HepG2 (cell line): ENCODE data around the gene ISOC2. TPM values are rescaled to one million over a fixed set of nuclear protein-coding genes. Genes with fewer than 3 reads are reported as not detected.

Source experiments
- ELF1 ChIP-seq: sonication (generic); formaldehyde crosslinking; IDR thresholded peaks from 2 replicates; pipeline ENCODE4 v1.4.0; 2020; ENCODE audit warnings: missing genetic modification reagents
- FOXO1 ChIP-seq: sonication (generic); formaldehyde crosslinking; IDR thresholded peaks from 2 replicates; pipeline ENCODE4 v1.4.0; 2020; ENCODE audit warnings: missing genetic modification reagents
- IRX3 ChIP-seq: sonication (generic); formaldehyde crosslinking; IDR thresholded peaks from 2 replicates; pipeline ENCODE4 v1.8.1; 2023; ENCODE audit warnings: mild to moderate bottlenecking, low read depth, missing genetic modification reagents, borderline replicate concordance
- MBD4 ChIP-seq: IDR thresholded peaks from 2 replicates; pipeline ENCODE4 v1.6.1; 2012; ENCODE audit warnings: low read length, inconsistent platforms, borderline replicate concordance
- NBN ChIP-seq: fragments of 450-650 bp; conservative IDR thresholded peaks from 2 replicates; pipeline ENCODE4 v1.6.1; 2017
- NFKB2 ChIP-seq: sonication (generic); formaldehyde crosslinking; IDR thresholded peaks from 2 replicates; pipeline ENCODE4 v1.4.0; 2020; ENCODE audit warnings: missing genetic modification reagents, borderline replicate concordance
- NR2F2 ChIP-seq: IDR thresholded peaks from 2 replicates; pipeline ENCODE4 v1.6.1; 2012; ENCODE audit warnings: low read depth, inconsistent platforms, borderline replicate concordance
- RCOR2 ChIP-seq: IDR thresholded peaks from 2 replicates; pipeline ENCODE4 v1.6.1; 2016; ENCODE audit warnings: missing biosample characterization, missing genetic modification reagents
- RFX1 ChIP-seq: fragments of 450-650 bp; IDR thresholded peaks from 2 replicates; pipeline ENCODE4 v1.6.1; 2017
- XRCC5 ChIP-seq: fragments of 200-400 bp; formaldehyde crosslinking; optimal IDR thresholded peaks from 2 replicates; pipeline ENCODE3; 2017; ENCODE audit warnings: mild to moderate bottlenecking, low read length
- ZNF788 ChIP-seq: sonication (generic); formaldehyde crosslinking; IDR thresholded peaks from 2 replicates; pipeline ENCODE4 v1.5.0; 2020; ENCODE audit warnings: mild to moderate bottlenecking, missing genetic modification reagents, borderline replicate concordance
- ZNF891 ChIP-seq: sonication (generic); formaldehyde crosslinking; IDR thresholded peaks from 2 replicates; pipeline ENCODE4 v1.5.0; 2020; ENCODE audit warnings: mild to moderate bottlenecking, missing genetic modification reagents
- ZSCAN9 ChIP-seq: IDR thresholded peaks from 2 replicates; pipeline ENCODE4 v1.6.1; 2016; ENCODE audit warnings: borderline replicate concordance
- polyA plus RNA-seq, 8 experiments: library from polyadenylated mRNA; depleted of rRNA in 3 of 8; stranded (reverse) in 7 of 8; unstranded in 1 of 8; fragments of >200 nt; fragmentation: Illumina TruSeq in 4 of 8; extraction: Trizol in 4 of 8; gene quantifications; 2 replicates each; pipeline versions ENCODE4 v1.2.1 to v1.2.3, GENCODE V29; 2011 to 2016; ENCODE audit warnings: low read depth in 4 of 8, missing spikeins in 1 of 8, mixed read lengths in 1 of 8; ENCODE audit not compliant: insufficient read depth in 1 of 8
- total RNA-seq, 5 experiments: library from RNA; depleted of rRNA; stranded (reverse); fragments of >200 nt; fragmentation: Illumina TruSeq; extraction: Trizol; gene quantifications; 2 replicates each; pipeline ENCODE4 v1.2.3, GENCODE V29; 2016; ENCODE audit warnings: low read depth in 1 of 5
- TF ChIP-seq, protein P1 (sequence below): sonication (generic); formaldehyde crosslinking; IDR thresholded peaks from 2 replicates; pipeline ENCODE4 v1.9.0; 2021; ENCODE audit warnings: mild to moderate bottlenecking, missing genetic modification reagents
- TF ChIP-seq, protein P2 (sequence below): sonication (generic); formaldehyde crosslinking; IDR thresholded peaks from 2 replicates; pipeline ENCODE4 v1.4.0; 2020; ENCODE audit warnings: missing genetic modification reagents
- TF ChIP-seq, protein P3 (sequence below): sonication (generic); formaldehyde crosslinking; IDR thresholded peaks from 2 replicates; pipeline ENCODE4 v1.5.0; 2020; ENCODE audit warnings: mild to moderate bottlenecking, missing genetic modification reagents
- TF ChIP-seq, protein P4 (sequence below): sonication (generic); formaldehyde crosslinking; IDR thresholded peaks from 2 replicates; pipeline ENCODE4 v1.5.1; 2020; ENCODE audit warnings: mild to moderate bottlenecking, missing genetic modification reagents, moderate library complexity
- TF ChIP-seq, protein P5 (sequence below): IDR thresholded peaks from 2 replicates; pipeline ENCODE4 v1.6.1; 2016; ENCODE audit warnings: mild to moderate bottlenecking

Gene ISOC2
- total and polyA plus RNA-seq, 2 of the 13 experiments (the other 11 are each of a cell fraction or from before 2014, with no cell fraction given): 76.8 to 105 TPM

DNA sequence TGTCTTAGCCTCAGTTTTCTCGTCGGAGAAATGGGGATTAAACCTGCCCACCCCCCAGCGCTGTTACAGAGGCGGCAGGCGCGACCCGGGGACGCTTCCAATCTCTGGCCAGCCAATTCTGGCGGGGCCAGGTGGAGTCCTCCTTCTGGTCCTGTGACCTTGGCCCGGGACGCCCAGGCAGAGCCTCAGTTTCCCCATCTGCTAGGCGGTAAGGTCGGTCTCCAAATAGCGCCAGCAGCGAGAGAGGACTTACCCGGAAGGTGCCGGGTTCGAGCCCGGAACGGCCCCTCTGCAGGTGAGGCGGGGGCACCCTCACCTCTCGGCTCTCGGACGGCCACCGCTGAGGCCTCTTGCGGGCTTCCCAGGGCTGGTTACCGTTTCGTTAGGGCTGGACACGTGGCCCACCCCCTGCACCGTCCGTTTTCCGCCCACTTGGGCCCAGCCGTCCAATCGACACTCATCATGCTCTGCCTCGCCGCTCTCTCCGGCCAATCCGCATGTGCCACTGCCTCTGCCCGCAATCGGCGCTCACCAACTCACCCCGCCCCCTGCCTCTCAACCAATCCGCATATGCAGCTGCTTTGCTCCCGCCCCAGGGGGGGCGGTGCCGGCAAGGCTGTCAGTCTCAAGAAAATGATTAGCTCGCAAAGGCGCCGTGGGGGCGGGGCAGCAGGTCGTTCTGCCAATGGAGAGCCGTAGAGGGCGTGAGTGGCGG lies at the start of gene ISOC2 (continued):
- TF ChIP-seq, protein P1, sequence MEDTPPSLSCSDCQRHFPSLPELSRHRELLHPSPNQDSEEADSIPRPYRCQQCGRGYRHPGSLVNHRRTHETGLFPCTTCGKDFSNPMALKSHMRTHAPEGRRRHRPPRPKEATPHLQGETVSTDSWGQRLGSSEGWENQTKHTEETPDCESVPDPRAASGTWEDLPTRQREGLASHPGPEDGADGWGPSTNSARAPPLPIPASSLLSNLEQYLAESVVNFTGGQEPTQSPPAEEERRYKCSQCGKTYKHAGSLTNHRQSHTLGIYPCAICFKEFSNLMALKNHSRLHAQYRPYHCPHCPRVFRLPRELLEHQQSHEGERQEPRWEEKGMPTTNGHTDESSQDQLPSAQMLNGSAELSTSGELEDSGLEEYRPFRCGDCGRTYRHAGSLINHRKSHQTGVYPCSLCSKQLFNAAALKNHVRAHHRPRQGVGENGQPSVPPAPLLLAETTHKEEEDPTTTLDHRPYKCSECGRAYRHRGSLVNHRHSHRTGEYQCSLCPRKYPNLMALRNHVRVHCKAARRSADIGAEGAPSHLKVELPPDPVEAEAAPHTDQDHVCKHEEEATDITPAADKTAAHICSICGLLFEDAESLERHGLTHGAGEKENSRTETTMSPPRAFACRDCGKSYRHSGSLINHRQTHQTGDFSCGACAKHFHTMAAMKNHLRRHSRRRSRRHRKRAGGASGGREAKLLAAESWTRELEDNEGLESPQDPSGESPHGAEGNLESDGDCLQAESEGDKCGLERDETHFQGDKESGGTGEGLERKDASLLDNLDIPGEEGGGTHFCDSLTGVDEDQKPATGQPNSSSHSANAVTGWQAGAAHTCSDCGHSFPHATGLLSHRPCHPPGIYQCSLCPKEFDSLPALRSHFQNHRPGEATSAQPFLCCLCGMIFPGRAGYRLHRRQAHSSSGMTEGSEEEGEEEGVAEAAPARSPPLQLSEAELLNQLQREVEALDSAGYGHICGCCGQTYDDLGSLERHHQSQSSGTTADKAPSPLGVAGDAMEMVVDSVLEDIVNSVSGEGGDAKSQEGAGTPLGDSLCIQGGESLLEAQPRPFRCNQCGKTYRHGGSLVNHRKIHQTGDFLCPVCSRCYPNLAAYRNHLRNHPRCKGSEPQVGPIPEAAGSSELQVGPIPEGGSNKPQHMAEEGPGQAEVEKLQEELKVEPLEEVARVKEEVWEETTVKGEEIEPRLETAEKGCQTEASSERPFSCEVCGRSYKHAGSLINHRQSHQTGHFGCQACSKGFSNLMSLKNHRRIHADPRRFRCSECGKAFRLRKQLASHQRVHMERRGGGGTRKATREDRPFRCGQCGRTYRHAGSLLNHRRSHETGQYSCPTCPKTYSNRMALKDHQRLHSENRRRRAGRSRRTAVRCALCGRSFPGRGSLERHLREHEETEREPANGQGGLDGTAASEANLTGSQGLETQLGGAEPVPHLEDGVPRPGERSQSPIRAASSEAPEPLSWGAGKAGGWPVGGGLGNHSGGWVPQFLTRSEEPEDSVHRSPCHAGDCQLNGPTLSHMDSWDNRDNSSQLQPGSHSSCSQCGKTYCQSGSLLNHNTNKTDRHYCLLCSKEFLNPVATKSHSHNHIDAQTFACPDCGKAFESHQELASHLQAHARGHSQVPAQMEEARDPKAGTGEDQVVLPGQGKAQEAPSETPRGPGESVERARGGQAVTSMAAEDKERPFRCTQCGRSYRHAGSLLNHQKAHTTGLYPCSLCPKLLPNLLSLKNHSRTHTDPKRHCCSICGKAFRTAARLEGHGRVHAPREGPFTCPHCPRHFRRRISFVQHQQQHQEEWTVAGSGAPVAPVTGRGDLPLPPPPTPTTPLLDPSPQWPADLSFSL (CRISPR knock-in tag): no peak
- TF ChIP-seq ZSCAN9 (CRISPR knock-in tag) (no peak), ZNF788 (CRISPR knock-in tag) (peak; percentile 90; the same call in 1 of the 2 replicates), RFX1 (no peak), IRX3 (no peak; the same call in 1 of the 2 replicates), MBD4 (no peak), XRCC5 (no peak), ELF1 (CRISPR knock-in tag) (peak; percentile 84), ZNF891 (CRISPR knock-in tag) (no peak), NR2F2 (no peak), NFKB2 (CRISPR knock-in tag) (peak; percentile 84; the same call in 1 of the 2 replicates), FOXO1 (CRISPR knock-in tag) (no peak), NBN (no peak; the same call in 1 of the 2 replicates), RCOR2 (peak; percentile 99)
- TF ChIP-seq, protein P2, sequence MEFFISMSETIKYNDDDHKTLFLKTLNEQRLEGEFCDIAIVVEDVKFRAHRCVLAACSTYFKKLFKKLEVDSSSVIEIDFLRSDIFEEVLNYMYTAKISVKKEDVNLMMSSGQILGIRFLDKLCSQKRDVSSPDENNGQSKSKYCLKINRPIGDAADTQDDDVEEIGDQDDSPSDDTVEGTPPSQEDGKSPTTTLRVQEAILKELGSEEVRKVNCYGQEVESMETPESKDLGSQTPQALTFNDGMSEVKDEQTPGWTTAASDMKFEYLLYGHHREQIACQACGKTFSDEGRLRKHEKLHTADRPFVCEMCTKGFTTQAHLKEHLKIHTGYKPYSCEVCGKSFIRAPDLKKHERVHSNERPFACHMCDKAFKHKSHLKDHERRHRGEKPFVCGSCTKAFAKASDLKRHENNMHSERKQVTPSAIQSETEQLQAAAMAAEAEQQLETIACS (CRISPR knock-in tag): no peak
- TF ChIP-seq, protein P3, sequence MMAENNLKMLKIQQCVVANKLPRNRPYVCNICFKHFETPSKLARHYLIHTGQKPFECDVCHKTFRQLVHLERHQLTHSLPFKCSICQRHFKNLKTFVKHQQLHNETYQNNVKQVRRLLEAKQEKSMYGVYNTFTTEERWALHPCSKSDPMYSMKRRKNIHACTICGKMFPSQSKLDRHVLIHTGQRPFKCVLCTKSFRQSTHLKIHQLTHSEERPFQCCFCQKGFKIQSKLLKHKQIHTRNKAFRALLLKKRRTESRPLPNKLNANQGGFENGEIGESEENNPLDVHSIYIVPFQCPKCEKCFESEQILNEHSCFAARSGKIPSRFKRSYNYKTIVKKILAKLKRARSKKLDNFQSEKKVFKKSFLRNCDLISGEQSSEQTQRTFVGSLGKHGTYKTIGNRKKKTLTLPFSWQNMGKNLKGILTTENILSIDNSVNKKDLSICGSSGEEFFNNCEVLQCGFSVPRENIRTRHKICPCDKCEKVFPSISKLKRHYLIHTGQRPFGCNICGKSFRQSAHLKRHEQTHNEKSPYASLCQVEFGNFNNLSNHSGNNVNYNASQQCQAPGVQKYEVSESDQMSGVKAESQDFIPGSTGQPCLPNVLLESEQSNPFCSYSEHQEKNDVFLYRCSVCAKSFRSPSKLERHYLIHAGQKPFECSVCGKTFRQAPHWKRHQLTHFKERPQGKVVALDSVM (CRISPR knock-in tag): 0 out of 2 replicates have a peak, but pooled peaks have one; percentile 35
- TF ChIP-seq, protein P4, sequence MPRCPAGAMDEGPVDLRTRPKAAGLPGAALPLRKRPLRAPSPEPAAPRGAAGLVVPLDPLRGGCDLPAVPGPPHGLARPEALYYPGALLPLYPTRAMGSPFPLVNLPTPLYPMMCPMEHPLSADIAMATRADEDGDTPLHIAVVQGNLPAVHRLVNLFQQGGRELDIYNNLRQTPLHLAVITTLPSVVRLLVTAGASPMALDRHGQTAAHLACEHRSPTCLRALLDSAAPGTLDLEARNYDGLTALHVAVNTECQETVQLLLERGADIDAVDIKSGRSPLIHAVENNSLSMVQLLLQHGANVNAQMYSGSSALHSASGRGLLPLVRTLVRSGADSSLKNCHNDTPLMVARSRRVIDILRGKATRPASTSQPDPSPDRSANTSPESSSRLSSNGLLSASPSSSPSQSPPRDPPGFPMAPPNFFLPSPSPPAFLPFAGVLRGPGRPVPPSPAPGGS (CRISPR knock-in tag): no peak
- TF ChIP-seq, protein P5, sequence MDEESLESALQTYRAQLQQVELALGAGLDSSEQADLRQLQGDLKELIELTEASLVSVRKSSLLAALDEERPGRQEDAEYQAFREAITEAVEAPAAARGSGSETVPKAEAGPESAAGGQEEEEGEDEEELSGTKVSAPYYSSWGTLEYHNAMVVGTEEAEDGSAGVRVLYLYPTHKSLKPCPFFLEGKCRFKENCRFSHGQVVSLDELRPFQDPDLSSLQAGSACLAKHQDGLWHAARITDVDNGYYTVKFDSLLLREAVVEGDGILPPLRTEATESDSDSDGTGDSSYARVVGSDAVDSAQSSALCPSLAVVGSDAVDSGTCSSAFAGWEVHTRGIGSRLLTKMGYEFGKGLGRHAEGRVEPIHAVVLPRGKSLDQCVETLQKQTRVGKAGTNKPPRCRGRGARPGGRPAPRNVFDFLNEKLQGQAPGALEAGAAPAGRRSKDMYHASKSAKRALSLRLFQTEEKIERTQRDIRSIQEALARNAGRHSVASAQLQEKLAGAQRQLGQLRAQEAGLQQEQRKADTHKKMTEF: peak; percentile 92
